ENCODE results near the gene TAS2R41.

Gene TAS2R41

GRCh38 chr7:143493751-143494150 lies 16.1 kb downstream of the TAS2R41 start:
- DNase-seq (ENCODE audit: low read depth) = no peak

GRCh38 chr7:143494622-143495021 lies 16.9 kb downstream of the TAS2R41 start:
- peak; percentile 51 for DNase-seq (ENCODE audit: low read depth)

DNA sequence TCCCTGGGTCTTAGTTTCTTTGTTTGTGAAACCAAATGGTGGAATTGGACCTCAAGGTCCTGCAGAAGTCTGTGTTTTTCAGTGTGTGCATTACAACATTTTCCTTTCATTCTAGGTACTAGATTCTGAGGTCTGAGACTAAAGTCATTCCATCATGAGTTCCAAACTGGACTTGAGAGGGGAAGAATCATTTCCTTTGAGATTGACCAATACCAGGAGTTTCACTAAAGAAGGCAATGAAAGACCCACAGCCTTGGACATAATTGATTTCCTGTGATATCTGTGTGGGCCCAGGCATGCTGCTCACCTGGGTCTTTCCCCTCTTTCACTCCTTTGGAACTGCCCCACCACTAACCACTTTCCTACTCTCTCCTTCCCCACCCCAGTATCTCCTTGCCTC lies 18.2 kb downstream of the TAS2R41 start:
- no peak for DNase-seq (ENCODE audit: low read depth)

DNA sequence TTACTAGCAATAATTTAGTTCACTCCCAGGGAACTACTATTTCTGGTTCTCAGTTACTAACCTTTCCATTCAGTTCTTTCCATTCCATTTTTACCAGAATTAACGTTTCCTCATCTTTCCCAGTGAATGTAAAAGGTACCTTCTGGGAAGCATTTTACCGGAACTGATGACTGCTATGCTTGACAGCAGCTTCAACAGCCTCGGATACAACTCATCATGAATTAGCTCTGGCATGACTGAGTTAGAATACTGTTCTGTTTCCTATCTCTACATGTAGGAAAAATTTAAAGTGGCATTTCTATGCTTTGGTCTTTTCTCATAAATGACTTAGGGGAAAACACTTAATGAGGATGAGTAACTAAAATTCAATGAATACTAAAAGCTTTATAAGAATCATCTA lies 18.6 kb downstream of the TAS2R41 start:
- DNase-seq (ENCODE audit: low read depth) = no peak

DNA sequence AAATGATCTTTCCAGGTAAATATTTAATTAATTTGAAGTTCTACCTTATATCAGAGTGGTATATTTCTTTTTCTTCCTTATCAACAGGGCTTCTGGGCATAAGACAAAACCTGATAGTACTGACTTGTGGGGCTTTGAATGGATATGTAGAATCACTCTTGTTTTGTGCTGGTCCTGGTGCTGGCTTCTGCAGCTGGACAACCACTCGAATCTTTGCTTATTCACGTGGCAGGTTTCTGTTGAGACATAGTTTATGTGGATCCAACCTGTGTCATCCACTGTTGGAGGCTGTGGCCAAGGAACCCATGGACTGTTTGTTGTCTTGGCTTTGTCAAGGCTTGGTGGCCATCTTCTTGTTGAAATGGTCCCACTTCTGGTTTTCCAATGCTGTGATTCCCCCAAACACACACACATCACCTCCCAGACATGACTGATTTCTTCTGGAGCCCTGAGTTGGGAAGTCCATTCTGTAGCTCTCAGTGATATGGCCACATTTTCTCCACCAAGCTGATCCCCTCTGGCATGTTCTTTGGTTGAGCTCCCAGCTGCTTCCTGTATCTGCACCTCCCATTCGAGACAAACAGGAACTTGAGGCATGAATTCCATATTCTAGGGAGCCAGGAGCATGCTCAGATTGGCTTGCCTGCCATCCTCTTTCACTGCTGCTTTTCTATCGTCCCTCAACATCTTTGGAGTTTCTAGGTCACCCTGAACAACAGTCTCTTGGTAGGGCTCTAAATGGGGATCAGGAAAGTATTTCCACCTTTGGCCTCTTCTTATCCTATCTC lies 19.5 kb downstream of the TAS2R41 start:
- no peak for DNase-seq (ENCODE audit: low read depth)

DNA sequence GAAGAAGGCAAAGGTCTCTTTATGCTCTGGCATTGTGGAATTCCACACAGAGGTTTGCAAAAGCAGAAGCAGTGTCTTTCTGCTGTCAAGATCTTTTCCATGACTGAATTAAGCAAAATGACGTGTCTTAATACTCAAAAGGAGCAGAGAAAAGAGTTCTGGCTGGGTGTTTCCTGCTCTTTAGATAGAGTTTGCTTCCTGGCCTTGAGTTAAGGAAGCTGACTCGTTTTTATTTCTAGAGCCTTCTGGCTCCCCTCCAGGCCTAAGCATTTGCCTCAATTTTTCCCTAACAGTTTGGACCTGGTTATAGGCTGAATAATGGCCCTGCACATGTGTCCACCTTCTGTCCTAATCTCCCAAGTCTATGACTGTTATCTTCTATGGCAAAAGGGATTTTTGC lies 21.6 kb downstream of the TAS2R41 start:
- DNase-seq (ENCODE audit: low read depth) = no peak

- DNase-seq (ENCODE audit: low read depth) = no peak
Observed at GRCh38 chr7:143499743-143500348, 22.2 kb downstream of the TAS2R41 start.

DNA sequence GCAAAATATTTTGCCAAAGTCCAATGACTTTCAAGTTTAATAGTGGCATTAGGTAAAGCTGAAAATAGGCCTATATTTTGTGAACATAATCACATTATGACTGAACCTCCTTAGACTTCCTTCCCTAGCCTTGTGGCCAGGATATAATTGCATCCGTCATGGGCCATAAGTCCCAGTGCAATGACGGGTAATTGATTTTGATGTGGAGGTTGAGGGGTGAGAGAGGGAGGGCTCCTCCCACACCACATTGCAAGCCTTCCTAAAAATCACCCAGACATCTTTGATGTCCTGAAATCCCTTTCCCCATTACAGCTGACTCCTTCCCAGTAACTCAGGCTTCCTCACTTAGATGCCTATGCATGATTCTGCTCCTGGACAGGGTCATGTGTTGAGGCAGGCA lies 25.6 kb downstream of the TAS2R41 start:
- no peak for DNase-seq (ENCODE audit: low read depth)

DNA sequence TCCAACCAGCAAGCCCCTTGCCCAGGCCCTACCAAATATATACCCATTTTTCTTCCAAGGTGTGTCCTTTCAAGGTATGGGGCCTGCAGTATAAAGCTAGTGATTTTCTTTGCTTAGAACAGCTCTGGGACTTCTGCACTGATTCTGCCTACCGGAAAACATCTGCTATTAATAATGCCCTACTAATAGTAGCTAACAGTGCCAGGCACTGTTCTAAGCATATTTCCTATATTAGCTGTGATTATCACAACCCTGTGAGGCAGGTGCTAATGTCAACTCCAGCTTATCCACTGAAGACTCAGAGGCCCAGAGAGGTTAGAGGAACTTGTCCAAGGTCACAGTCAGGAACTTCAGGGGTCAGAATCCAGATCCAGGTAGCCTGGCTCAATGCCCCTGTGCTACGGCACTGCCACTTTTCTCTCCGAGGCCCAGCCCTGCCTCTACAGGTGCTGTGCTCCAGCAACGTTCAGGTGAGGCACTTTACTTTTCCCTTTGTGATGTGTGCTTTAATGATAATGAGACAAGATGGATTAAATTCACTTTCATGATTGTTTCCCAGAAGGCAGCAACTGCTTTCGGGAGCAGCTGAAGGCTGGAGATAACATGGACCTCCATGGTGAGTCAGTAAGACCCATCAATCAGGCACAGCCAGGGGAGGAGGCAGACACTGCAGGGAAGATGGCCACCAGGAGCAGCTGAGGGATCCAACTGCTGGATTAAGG lies 26.7 kb downstream of the TAS2R41 start:
- no peak for DNase-seq (ENCODE audit: low read depth)

GRCh38 chr7:143504937-143505297 lies 27.2 kb downstream of the TAS2R41 start:
- DNase-seq (ENCODE audit: low read depth) = no peak

- DNase-seq (ENCODE audit: low read depth) = no peak
Observed at GRCh38 chr7:143505838-143506237, 28.2 kb downstream of the TAS2R41 start.

GRCh38 chr7:143507094-143507518 lies 29.4 kb downstream of the TAS2R41 start:
- DNase-seq (ENCODE audit: low read depth) = no peak

- no peak for DNase-seq (ENCODE audit: low read depth)
Observed at GRCh38 chr7:143507534-143508055, 29.9 kb downstream of the TAS2R41 start.

- DNase-seq (ENCODE audit: low read depth) = no peak
Observed at GRCh38 chr7:143510854-143511592, 33.4 kb downstream of the TAS2R41 start.

DNA sequence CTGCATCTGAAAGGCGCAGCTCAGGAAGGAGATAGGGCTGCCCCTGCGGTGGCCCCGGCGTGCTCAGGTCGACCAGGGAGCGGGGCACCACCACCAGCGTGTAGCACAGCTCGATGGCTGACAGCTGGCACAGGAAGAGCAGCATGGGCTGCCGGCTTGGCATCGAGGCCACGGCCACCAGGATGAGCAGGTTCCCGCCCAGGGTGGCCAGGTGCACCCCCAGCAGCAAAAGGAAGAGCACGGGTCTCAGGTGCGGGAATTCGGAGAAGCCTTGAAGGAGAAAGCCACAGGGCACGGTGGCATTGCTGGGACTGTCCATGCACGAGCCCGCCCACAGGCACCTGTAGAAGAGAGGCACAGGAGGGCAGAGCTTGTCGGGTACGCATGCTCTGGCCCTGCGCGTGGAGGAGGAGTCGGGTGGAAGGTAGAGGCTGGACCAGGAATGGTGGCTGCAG lies 33.9 kb downstream of the TAS2R41 start:
- no peak for DNase-seq (ENCODE audit: low read depth)

GRCh38 chr7:143512488-143513340 lies 35.0 kb downstream of the TAS2R41 start:
- no peak for DNase-seq (ENCODE audit: low read depth)

- no peak for DNase-seq (ENCODE audit: low read depth)
Observed at GRCh38 chr7:143514487-143514886, 36.8 kb downstream of the TAS2R41 start.

DNA sequence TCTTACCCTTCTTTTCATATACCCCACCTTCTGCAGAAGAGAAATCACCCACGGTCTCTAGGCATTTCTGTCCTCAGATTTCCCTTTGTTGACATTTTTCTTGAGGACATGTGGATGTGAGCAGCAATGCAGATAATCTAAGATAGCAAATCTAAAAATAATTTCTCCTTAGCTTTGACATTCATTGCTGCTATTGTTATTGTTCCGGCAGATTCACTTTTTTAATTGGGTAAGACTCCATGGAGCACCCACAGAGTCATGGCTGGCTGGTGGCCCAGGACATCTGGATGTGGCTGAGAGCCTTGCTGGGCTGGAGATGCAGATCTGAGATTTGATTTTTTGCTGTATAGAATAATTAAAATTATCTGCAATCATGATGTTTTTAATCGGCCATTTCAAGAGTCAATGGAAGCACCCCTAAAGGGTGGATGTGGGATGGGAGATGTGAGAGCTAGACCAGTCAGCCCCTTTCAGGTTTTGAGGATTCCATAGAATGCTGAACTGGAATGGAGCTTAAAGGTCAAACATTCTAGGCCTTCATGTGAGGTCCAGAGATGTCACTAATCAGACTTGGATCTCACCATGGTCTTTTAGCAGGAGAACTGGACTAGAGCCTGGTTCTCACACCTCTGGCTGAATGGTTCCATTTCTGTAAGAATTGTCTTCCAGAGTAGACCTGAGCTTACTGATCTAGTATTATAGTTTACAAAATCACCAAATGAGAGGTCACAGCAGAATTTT lies 37.5 kb downstream of the TAS2R41 start:
- DNase-seq (ENCODE audit: low read depth) = no peak

- DNase-seq (ENCODE audit: low read depth) = no peak
Observed at GRCh38 chr7:143516981-143517380, 39.3 kb downstream of the TAS2R41 start.

GRCh38 chr7:143518521-143518920 lies 40.8 kb downstream of the TAS2R41 start:
- peak; percentile 23 for DNase-seq (ENCODE audit: low read depth)
